Measurements from ENCODE around the gene SND1.

Gene SND1

DNA sequence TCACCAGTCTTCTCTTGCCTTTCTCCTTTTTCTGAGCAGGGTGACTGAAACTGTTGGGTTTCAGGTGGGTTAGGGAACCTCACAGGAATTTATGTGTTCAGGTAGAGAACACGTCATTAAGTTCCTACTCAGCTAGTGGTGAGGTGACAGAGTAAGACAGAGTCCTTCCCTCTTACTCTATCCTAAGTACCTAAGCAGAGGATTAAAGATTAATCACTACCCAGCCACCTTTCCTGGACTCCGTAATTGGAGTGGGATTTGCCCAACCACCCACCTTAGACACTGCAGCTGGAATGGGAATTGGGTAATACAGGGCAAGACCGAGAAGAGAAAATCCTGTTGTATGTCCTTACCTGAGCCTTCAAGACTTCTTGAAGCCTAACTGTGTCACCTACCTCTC lies 221.2 kb downstream of the SND1 start:
- DNase-seq (ENCODE audit: low spot score): no peak
- no peak for ATAC-seq (ENCODE audit: low read depth)
- no peaks in the 10 kb centered on the region for H3K27me3 ChIP-seq (ENCODE audit: insufficient read depth, poor library complexity, severe bottlenecking)
- no peaks in the 10 kb centered on the region for H3K36me3 ChIP-seq (ENCODE audit: low read depth)
- H3K9me3 ChIP-seq (ENCODE audit: severe bottlenecking): no peaks in the 10 kb centered on the region
- TF ChIP-seq CTCF (IDR thresholded peaks at IDR 0.05; ENCODE audit: poor library complexity, severe bottlenecking): no peak
- H3K27ac ChIP-seq (ENCODE audit: poor library complexity, severe bottlenecking): no peak overlapping the region
- H3K4me1 ChIP-seq (ENCODE audit: insufficient read depth, poor library complexity, severe bottlenecking): peaks cover 9% of the 10 kb centered on the region
- no peak overlapping the region for H3K4me3 ChIP-seq (ENCODE audit: severe bottlenecking)

- DNase-seq (ENCODE audit: low spot score) (no peak), ATAC-seq (ENCODE audit: low read depth) (no peak)
- Histone ChIP-seq H3K27ac (ENCODE audit: poor library complexity, severe bottlenecking) (no peak overlapping the region), H3K4me3 (ENCODE audit: severe bottlenecking) (no peak overlapping the region), H3K36me3 (ENCODE audit: low read depth) (no peaks in the 10 kb centered on the region), H3K9me3 (ENCODE audit: severe bottlenecking) (no peaks in the 10 kb centered on the region), H3K4me1 (ENCODE audit: insufficient read depth, poor library complexity, severe bottlenecking) (peaks cover 9% of the 10 kb centered on the region), H3K27me3 (ENCODE audit: insufficient read depth, poor library complexity, severe bottlenecking) (no peaks in the 10 kb centered on the region)
- TF ChIP-seq CTCF (IDR thresholded peaks at IDR 0.05; ENCODE audit: poor library complexity, severe bottlenecking): no peak
These were observed 222.0 kb downstream of the SND1 start for GRCh38 chr7:127873715-127874636.

DNA sequence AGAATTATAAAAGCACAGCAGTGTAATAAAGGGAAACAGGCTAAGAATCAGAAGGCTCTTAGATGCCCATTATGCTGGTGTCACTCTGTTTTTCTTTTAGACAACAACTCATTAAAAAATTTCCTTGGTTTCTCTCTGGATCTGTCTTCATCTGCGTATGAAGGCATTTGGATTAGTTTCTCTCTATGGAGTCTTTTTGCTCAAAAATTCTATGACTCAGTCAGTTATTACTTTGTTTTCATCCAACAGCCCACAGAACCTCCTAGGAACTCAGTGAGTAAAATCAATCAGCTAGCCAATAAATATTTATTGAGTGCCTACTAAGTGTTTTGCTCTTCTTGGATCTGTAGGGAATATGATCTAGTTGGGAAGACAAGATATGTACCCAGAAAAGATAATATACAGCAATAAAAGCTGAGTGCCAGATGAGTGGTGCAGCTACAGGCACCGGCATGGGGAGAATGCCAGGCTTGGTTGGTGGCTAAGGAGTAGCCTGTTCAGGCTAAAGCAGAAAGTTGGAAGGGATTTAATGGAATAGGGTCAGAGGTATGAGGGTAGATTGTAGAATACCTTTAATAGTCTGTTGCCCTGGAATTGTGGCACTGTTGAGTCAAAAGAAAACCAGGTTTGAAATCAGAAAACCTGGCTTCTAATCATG lies 223.1 kb downstream of the SND1 start:
- ATAC-seq (ENCODE audit: low read depth): no peak
- Histone ChIP-seq H3K27ac (ENCODE audit: poor library complexity, severe bottlenecking) (no peak overlapping the region), H3K4me3 (ENCODE audit: severe bottlenecking) (no peak overlapping the region)

DNA sequence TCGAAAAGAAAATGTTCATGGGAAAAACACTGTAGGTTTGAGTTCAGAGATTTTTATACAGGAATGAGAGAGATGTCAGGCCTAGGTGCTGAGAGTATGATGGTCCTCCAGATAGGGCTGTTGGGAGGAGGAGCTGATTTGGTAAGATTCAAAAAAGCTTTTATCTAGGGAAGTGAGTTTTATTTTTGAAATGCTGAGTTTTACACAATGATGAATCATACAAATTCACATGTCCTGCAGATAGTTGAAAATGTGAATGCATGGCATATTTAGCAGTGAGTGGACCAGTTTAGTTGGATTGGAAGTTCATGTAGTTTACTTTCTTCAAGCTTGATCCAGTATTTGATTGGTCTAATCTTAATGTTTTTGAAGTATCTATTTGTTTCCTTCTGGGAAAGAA lies 224.4 kb downstream of the SND1 start:
- H3K27me3 ChIP-seq (ENCODE audit: insufficient read depth, poor library complexity, severe bottlenecking): no peaks in the 10 kb centered on the region
- no peak overlapping the region for H3K4me3 ChIP-seq (ENCODE audit: severe bottlenecking)
- H3K27ac ChIP-seq (ENCODE audit: poor library complexity, severe bottlenecking): no peak overlapping the region
- H3K9me3 ChIP-seq (ENCODE audit: severe bottlenecking): no peaks in the 10 kb centered on the region
- no peaks in the 10 kb centered on the region for H3K36me3 ChIP-seq (ENCODE audit: low read depth)
- TF ChIP-seq CTCF (IDR thresholded peaks at IDR 0.05; ENCODE audit: poor library complexity, severe bottlenecking): no peak
- ATAC-seq (ENCODE audit: low read depth) (peak; percentile 35; the same call in 2 of the 3 replicates), DNase-seq (ENCODE audit: low spot score) (no peak)
- peaks cover 3% of the 10 kb centered on the region for H3K4me1 ChIP-seq (ENCODE audit: insufficient read depth, poor library complexity, severe bottlenecking)

More for the DNA sequence above, 223.1 kb downstream of the SND1 start:
- Histone ChIP-seq H3K9me3 (ENCODE audit: severe bottlenecking) (no peaks in the 10 kb centered on the region), H3K36me3 (ENCODE audit: low read depth) (no peaks in the 10 kb centered on the region), H3K27me3 (ENCODE audit: insufficient read depth, poor library complexity, severe bottlenecking) (no peaks in the 10 kb centered on the region), H3K4me1 (ENCODE audit: insufficient read depth, poor library complexity, severe bottlenecking) (peaks cover 6% of the 10 kb centered on the region)
- TF ChIP-seq CTCF (IDR thresholded peaks at IDR 0.05; ENCODE audit: poor library complexity, severe bottlenecking): no peak
- no peak for DNase-seq (ENCODE audit: low spot score)
